GM18498 (cell line): ENCODE measurements around the gene CDKN2AIPNL.
"Not testable (repeated sequence)": the region's sequence is repeated elsewhere in the genome, so short reads cannot be mapped to it uniquely, and the experiment has no call there.

Experiments used
- ATAC-seq: cut with Tn5 transposase; IDR thresholded peaks from one replicate; pipeline ENCODE4 v1.9.1; 2021; ENCODE audit warnings: mild to moderate bottlenecking, moderate library complexity; ENCODE audit not compliant: unreplicated experiment

CDKN2AIPNL gene

GRCh38 chr5:134438721-134439123 lies 27.0 kb upstream of the CDKN2AIPNL start:
- no peak for ATAC-seq

- ATAC-seq, result no peak
Measured at GRCh38 chr5:134437847-134438581, 26.3 kb upstream of the CDKN2AIPNL start.

GRCh38 chr5:134437340-134437846 lies 25.7 kb upstream of the CDKN2AIPNL start:
- peak; percentile 18 for ATAC-seq

- ATAC-seq, result peak; percentile 79
Measured at GRCh38 chr5:134436523-134437339, 25.1 kb upstream of the CDKN2AIPNL start.

GRCh38 chr5:134435560-134435959 lies 23.9 kb upstream of the CDKN2AIPNL start:
- no peak for ATAC-seq

- ATAC-seq, result no peak
Measured at GRCh38 chr5:134432677-134433359, 21.1 kb upstream of the CDKN2AIPNL start.

- no peak for ATAC-seq
Measured at GRCh38 chr5:134432174-134432573, 20.5 kb upstream of the CDKN2AIPNL start.

GRCh38 chr5:134430001-134430569 lies 18.4 kb upstream of the CDKN2AIPNL start:
- no peak for ATAC-seq

- no peak for ATAC-seq
Measured at GRCh38 chr5:134427540-134428041, 15.9 kb upstream of the CDKN2AIPNL start.

GRCh38 chr5:134426361-134426760 lies 14.7 kb upstream of the CDKN2AIPNL start:
- no peak for ATAC-seq

- no peak for ATAC-seq
Measured at GRCh38 chr5:134423376-134423775, 11.7 kb upstream of the CDKN2AIPNL start.

GRCh38 chr5:134422791-134423365 lies 11.2 kb upstream of the CDKN2AIPNL start:
- no peak for ATAC-seq

- not testable (repeated sequence) for ATAC-seq
Measured at GRCh38 chr5:134421038-134421437, 9.4 kb upstream of the CDKN2AIPNL start.

- ATAC-seq, result no peak
Measured at GRCh38 chr5:134420343-134420742, 8.7 kb upstream of the CDKN2AIPNL start.

GRCh38 chr5:134418958-134419357 lies 7.3 kb upstream of the CDKN2AIPNL start:
- ATAC-seq, result no peak

- ATAC-seq, result no peak
Measured at GRCh38 chr5:134417707-134418106, 6.0 kb upstream of the CDKN2AIPNL start.

GRCh38 chr5:134413046-134413445 lies 1.4 kb upstream of the CDKN2AIPNL start:
- ATAC-seq, result no peak

- ATAC-seq, result no peak
Measured at GRCh38 chr5:134411228-134411545, 494 bp downstream of the CDKN2AIPNL start.

GRCh38 chr5:134410822-134411221 lies 859 bp downstream of the CDKN2AIPNL start:
- ATAC-seq, result no peak

GRCh38 chr5:134409321-134409720 lies 2.4 kb downstream of the CDKN2AIPNL start:
- no peak for ATAC-seq

GRCh38 chr5:134406390-134406789 lies 5.3 kb downstream of the CDKN2AIPNL start:
- ATAC-seq, result no peak
